HCT116 (cell line): Measurements from ENCODE around the gene SMDT1. TPM values are rescaled to one million over a fixed set of nuclear protein-coding genes. Genes with fewer than 3 reads are reported as not detected.

Experiments used
- ATAC-seq: fragments of 200-7000 bp; cut with Tn5 transposase; 2 replicates; pipeline ENCODE4 v1.9.1; 2020; ENCODE audit warnings: mild to moderate bottlenecking, moderate library complexity
- BruUV-seq: library from RNA; stranded (reverse); fragments of 400-500 nt; replicated peaks from 2 replicates; lab custom pipeline; 2021; lab: Mats Ljungman, UMichigan
- CTCF ChIA-PET: fragments of 300-600 bp; sonication (Branson Sonifier 250); formaldehyde crosslinking; loops from one replicate; lab custom pipeline; 2021; ENCODE audit warnings: antibody characterized with exemption; lab: Charles Lee
- POLR2A ChIA-PET: fragments of 300-600, 350-600 bp; sonication (Branson Sonifier 250); formaldehyde crosslinking; loops from one replicate; lab custom pipeline; 2021; ENCODE audit warnings: antibody characterized with exemption; lab: Charles Lee
- RAD21 ChIA-PET, 2 experiments: fragments of 300-600 bp; sonication (Branson Sonifier 250); formaldehyde crosslinking; loops; one replicate each; lab custom pipeline; 2023; ENCODE audit warnings: low total read pairs in 2 of 2; ENCODE audit not compliant: uncharacterized antibody in 2 of 2, unreplicated experiment in 2 of 2, low non-redundant PET in 1 of 2; lab: Charles Lee
- DNase-seq: peaks from one replicate; pipeline ENCODE4 v3.0.0-alpha.2; 2010; ENCODE audit warnings: low read depth, low spot score
- H2AFZ ChIP-seq: fragments of 200-600 bp; shearing (Covaris generic), sonication (generic); 2 replicates; pipeline ENCODE4 v1.6.1; 2017; ENCODE audit warnings: low read depth, mixed run types, mixed read lengths, antibody characterized with exemption, low read length; ENCODE audit not compliant: poor library complexity, severe bottlenecking
- H3K27ac ChIP-seq: 2 replicates; pipeline ENCODE4 v1.5.1; 2012; ENCODE audit warnings: low read depth, low read length
- H3K27me3 ChIP-seq: fragments of 200-600 bp; sonication (generic); 2 replicates; pipeline ENCODE4 v1.6.1; 2016; ENCODE audit warnings: mixed run types, low read length, mixed read lengths; ENCODE audit not compliant: insufficient read depth
- H3K36me3 ChIP-seq, 2 experiments: fragments of 200-500 bp in 1 of 2; fragments of 200-600 bp in 1 of 2; sonication (Bioruptor generic) in 1 of 2; sonication (generic) in 1 of 2; 2 replicates each; pipeline versions ENCODE4 v1.5.1 to v1.6.1; 2014 to 2016; ENCODE audit warnings: low read length in 2 of 2, inconsistent platforms in 1 of 2, mixed read lengths in 1 of 2, mixed run types in 1 of 2; ENCODE audit not compliant: insufficient read depth in 2 of 2, control insufficient read depth in 1 of 2
- H3K4me1 ChIP-seq, 2 experiments: fragments of 200-600 bp in 1 of 2; sonication (generic) in 1 of 2; 2 replicates each; pipeline versions ENCODE4 v1.5.1 to v1.6.1; 2012 to 2017; ENCODE audit warnings: low read length in 2 of 2, inconsistent platforms in 1 of 2, mild to moderate bottlenecking in 1 of 2, mixed read lengths in 1 of 2, mixed run types in 1 of 2, moderate library complexity in 1 of 2; ENCODE audit not compliant: insufficient read depth in 2 of 2, control insufficient read depth in 1 of 2
- H3K4me2 ChIP-seq: fragments of 200-600 bp; sonication (generic); 2 replicates; pipeline ENCODE4 v1.6.1; 2017; ENCODE audit warnings: mixed run types, low read length, mixed read lengths
- H3K4me3 ChIP-seq, 2 experiments: fragments of 200-600 bp in 1 of 2; sonication (generic) in 1 of 2; replicated peaks in 1 of 2; 2 replicates each; pipeline ENCODE4 v1.5.1; 2011 to 2016; ENCODE audit warnings: low read length in 2 of 2, control low read depth in 1 of 2, low read depth in 1 of 2, mild to moderate bottlenecking in 1 of 2, mixed read lengths in 1 of 2, mixed run types in 1 of 2
- H3K79me2 ChIP-seq: fragments of 200-600 bp; sonication (generic); 2 replicates; pipeline ENCODE4 v1.6.1; 2017; ENCODE audit warnings: mild to moderate bottlenecking, mixed run types, low read length, moderate library complexity, mixed read lengths; ENCODE audit not compliant: insufficient read depth
- H3K9ac ChIP-seq: fragments of 200-600 bp; sonication (generic); 2 replicates; pipeline ENCODE4 v1.6.1; 2016; ENCODE audit warnings: low read length, mixed read lengths
- H3K9me2 ChIP-seq: fragments of 200-600 bp; sonication (generic), shearing (Covaris generic); 2 replicates; pipeline ENCODE4 v1.6.1; 2017; ENCODE audit warnings: mixed run types, mild to moderate bottlenecking, moderate library complexity; ENCODE audit not compliant: insufficient read depth
- H3K9me3 ChIP-seq, 2 experiments: fragments of 200-500 bp in 1 of 2; fragments of 200-600 bp in 1 of 2; sonication (Bioruptor generic) in 1 of 2; sonication (generic) in 1 of 2; 2 replicates each; pipeline ENCODE4 v1.6.1; 2014 to 2017; ENCODE audit warnings: low read length in 2 of 2, mixed read lengths in 2 of 2, inconsistent platforms in 1 of 2, low read depth in 1 of 2, mild to moderate bottlenecking in 1 of 2, mixed run types in 1 of 2, moderate library complexity in 1 of 2; ENCODE audit not compliant: control insufficient read depth in 1 of 2, insufficient read depth in 1 of 2
- H4K20me1 ChIP-seq: fragments of 200-600 bp; sonication (generic), shearing (Covaris generic); 2 replicates; pipeline ENCODE4 v1.6.1; 2017; ENCODE audit warnings: mixed run types, mild to moderate bottlenecking, moderate library complexity; ENCODE audit not compliant: insufficient read depth
- ATF3 ChIP-seq: IDR thresholded peaks from 2 replicates; pipeline ENCODE4 v1.6.1; 2012
- CBX3 ChIP-seq: IDR thresholded peaks from 2 replicates; pipeline ENCODE4 v1.6.1; 2012; ENCODE audit warnings: low read depth
- CTCF ChIP-seq, 3 experiments: fragments of 200-600 bp in 1 of 3; sonication (generic) in 1 of 3; IDR thresholded peaks in 2 of 3; conservative IDR thresholded peaks in 1 of 3; 2 replicates each; pipeline ENCODE4 v1.5.1; 2012 to 2017; ENCODE audit warnings: low read depth in 2 of 3, low read length in 2 of 3, antibody characterized with exemption in 1 of 3, borderline replicate concordance in 1 of 3, control low read depth in 1 of 3, mild to moderate bottlenecking in 1 of 3, mixed read lengths in 1 of 3, mixed run types in 1 of 3, moderate library complexity in 1 of 3; ENCODE audit not compliant: insufficient read depth in 1 of 3
- ELF1 ChIP-seq: IDR thresholded peaks from 2 replicates; pipeline ENCODE4 v1.6.1; 2012; ENCODE audit warnings: low read depth, borderline replicate concordance
- EZH2 ChIP-seq: fragments of 200-600 bp; sonication (generic); IDR thresholded peaks from 2 replicates; pipeline ENCODE4 v1.6.1; 2017; ENCODE audit warnings: antibody characterized with exemption, mixed run types
- EZH2phosphoT487 ChIP-seq: fragments of 200-600 bp; IDR thresholded peaks from 2 replicates; pipeline ENCODE4 v1.6.1; 2018; ENCODE audit warnings: antibody characterized with exemption, borderline replicate concordance
- FOSL1 ChIP-seq: IDR thresholded peaks from 2 replicates; pipeline ENCODE4 v1.6.1; 2012; ENCODE audit warnings: low read depth
- JUND ChIP-seq: IDR thresholded peaks from 2 replicates; pipeline ENCODE4 v1.6.1; 2012
- MAX ChIP-seq: IDR thresholded peaks from 2 replicates; pipeline ENCODE4 v1.6.1; 2012
- POLR2A ChIP-seq: IDR thresholded peaks from 2 replicates; pipeline ENCODE4 v1.7.0; 2011; ENCODE audit warnings: borderline replicate concordance; ENCODE audit not compliant: insufficient read depth, insufficient read length; ENCODE audit errors: extremely low read depth
- POLR2AphosphoS5 ChIP-seq: IDR thresholded peaks from 2 replicates; pipeline ENCODE4 v1.6.1; 2011; ENCODE audit warnings: mild to moderate bottlenecking, low read depth, low read length, moderate library complexity
- SIN3A ChIP-seq: IDR thresholded peaks from 2 replicates; pipeline ENCODE4 v1.6.1; 2012; ENCODE audit warnings: low read depth
- SP1 ChIP-seq: IDR thresholded peaks from 2 replicates; pipeline ENCODE4 v1.6.1; 2012; ENCODE audit warnings: low read depth
- SRF ChIP-seq: IDR thresholded peaks from 2 replicates; pipeline ENCODE4 v1.6.1; 2012; ENCODE audit warnings: low read depth
- YY1 ChIP-seq: IDR thresholded peaks from 2 replicates; pipeline ENCODE4 v1.6.1; 2011; ENCODE audit warnings: low read length, low read depth, moderate library complexity, mild to moderate bottlenecking; ENCODE audit not compliant: insufficient replicate concordance; ENCODE audit errors: extremely low read depth
- ZBTB33 ChIP-seq: IDR thresholded peaks from 2 replicates; pipeline ENCODE4 v1.6.1; 2011; ENCODE audit warnings: mild to moderate bottlenecking, low read length, moderate library complexity; ENCODE audit not compliant: insufficient replicate concordance; ENCODE audit errors: extremely low read depth
- ZFX ChIP-seq: fragments of 450-650 bp; IDR thresholded peaks from 2 replicates; pipeline ENCODE4 v1.6.1; 2017
- ZNF274 ChIP-seq: fragments of 200-500 bp; sonication (Bioruptor generic); IDR thresholded peaks from 2 replicates; pipeline ENCODE4 v1.6.1; 2014; ENCODE audit warnings: mild to moderate bottlenecking, low read depth, low read length, inconsistent platforms
- intact Hi-C: fragments of 100-400 bp; cut with micrococcal nuclease; formaldehyde crosslinking; loops from 2 replicates; pipeline ENCODE4 v1.10.0; 2022
- total RNA-seq: library from RNA; stranded (reverse); gene quantifications from one replicate; pipeline ENCODE4 v1.2.1, GENCODE V29; 2021; ENCODE audit not compliant: unreplicated experiment

The SMDT1 gene
- total RNA-seq, 1 experiment from 2014 or later = 51.9 TPM

GRCh38 chr22:42090596-42091454 is 11.3 kb downstream of the SMDT1 start, which contains the start of gene NDUFA6:
Gene NDUFA6, minus strand, starts transcription at chr22:42090772. Its CDS starts 28 bp downstream, at chr22:42090744.
- Histone ChIP-seq H3K4me2 (peak within 1 kb of the TSS; percentile 88), H4K20me1 (no peaks in the 10 kb centered on the region; the same call in 1 of the 2 replicates), H3K4me3 (peak within 1 kb of the TSS; percentile 79 to 89), H3K36me3 (peaks cover 11 to 23% of the 10 kb centered on the region in 2 experiments; a peak in 3 of 4 replicates), H3K9me3 (peaks cover 0 to 10% of the 10 kb centered on the region in 2 experiments; a peak in 1 of 4 replicates), H3K79me2 (peaks cover 28% of the 10 kb centered on the region), H3K9me2 (no peaks in the 10 kb centered on the region), H3K4me1 (peaks cover 5 to 19% of the 10 kb centered on the region in 2 experiments; a peak in 3 of 4 replicates), H3K27ac (peak within 1 kb of the TSS; percentile 90), H3K9ac (peak within 1 kb of the TSS; percentile 95), H3K27me3 (no peaks in the 10 kb centered on the region), H2AFZ (peak within 1 kb of the TSS; percentile 74)
- TSS peak; percentile 51 for BruUV-seq
- intact Hi-C loops = loop anchor here (1.0 kb wide), 2 partner anchors 346 to 382 kb away; no protein-coding TSS in a partner anchor
- ATAC-seq (peak; percentile 92), DNase-seq (peak; percentile 98)
- ChIA-PET CTCF (interaction anchor here (0.9 to 3.6 kb wide), 13 partner anchors 9 to 383 kb away, joined by 3 to 32 read pairs (median 7); partner anchors contain the start of genes CENPM and SMDT1), RAD21 (interaction anchor here in 1 of 2 experiments (0.6 kb wide), 1 partner anchor 353 kb away, joined by 4 read pairs; no protein-coding TSS in a partner anchor), POLR2A (interaction anchor here (0.6 to 4.2 kb wide), 7 partner anchors 9 to 709 kb away, joined by 3 to 27 read pairs (median 4); partner anchors contain the start of gene SMDT1)
- TF ChIP-seq MAX (peak; percentile 77; the same call in 1 of the 2 replicates), JUND (no peak), YY1 (peak; percentile 91), ATF3 (no peak), POLR2AphosphoS5 (peak; percentile 89), SP1 (peak; percentile 86), ELF1 (no peak), EZH2 (no peak), CBX3 (no peak), ZBTB33 (no peak), CTCF (IDR thresholded peaks at IDR 0.05 in 2 of 3, conservative IDR thresholded peaks at IDR 0.05 in 1 of 3; ENCODE audit: borderline replicate concordance in 1 of 3, insufficient read depth in 1 of 3, low read depth in 2 of 3, low read length in 2 of 3) (peak; percentile 78 to 97 (median 85)), ZFX (peak; percentile 45), SRF (no peak), EZH2phosphoT487 (no peak), ZNF274 (no peak), FOSL1 (no peak), SIN3A (peak; percentile 50), POLR2A (peak; percentile 74)
